Spinal cord (tissue), 10 donors: Measurements from ENCODE around the gene ARHGEF7. TPM values are rescaled to one million over a fixed set of nuclear protein-coding genes. Genes with fewer than 3 reads are reported as not detected.
"Not testable (repeated sequence)": the region's sequence is repeated elsewhere in the genome, so short reads cannot be mapped to it uniquely, and the experiment has no call there.

ENCODE experiments used
- DNase-seq, 6 donors: peaks; one replicate each; pipeline versions ENCODE4 v3.0.0 to v3.0.0-alpha.2; 2013 to 2015; ENCODE audit warnings: low spot score in 6 of 6, low read depth in 4 of 6
- H3K27ac ChIP-seq: one replicate; pipeline ENCODE4 v1.5.1; 2013; ENCODE audit warnings: low read depth, low read length, control low read depth
- H3K27me3 ChIP-seq: one replicate; pipeline ENCODE4 v1.6.1; 2013; ENCODE audit warnings: low read length; ENCODE audit not compliant: control insufficient read depth, insufficient read depth
- H3K36me3 ChIP-seq: one replicate; pipeline ENCODE4 v1.6.1; 2013; ENCODE audit warnings: low read length; ENCODE audit not compliant: control insufficient read depth, insufficient read depth
- H3K4me1 ChIP-seq: one replicate; pipeline ENCODE4 v1.6.1; 2013; ENCODE audit warnings: low read length; ENCODE audit not compliant: control insufficient read depth, insufficient read depth
- H3K4me3 ChIP-seq: one replicate; pipeline ENCODE4 v1.5.1; 2013; ENCODE audit warnings: low read depth, low read length, control low read depth
- H3K9me3 ChIP-seq: one replicate; pipeline ENCODE4 v1.6.1; 2013; ENCODE audit warnings: low read length; ENCODE audit not compliant: control insufficient read depth, insufficient read depth
- WGBS: methylation state at CpG from one replicate; pipeline ENCODE4 v1.1.5; 2013; ENCODE audit warnings: missing lambda C conversion rate; ENCODE audit not compliant: insufficient coverage; 5-methylcytosine and 5-hydroxymethylcytosine counted together
- long read RNA-seq, 4 donors: transcript quantifications; one replicate each; lab custom pipeline, GENCODE V29; 2026
- polyA plus RNA-seq, 2 donors: library from polyadenylated mRNA; unstranded; fragments of 120-200 nt; gene quantifications; one replicate each; pipeline ENCODE4 v1.2.1, GENCODE V29; 2013; ENCODE audit not compliant: insufficient read length in 2 of 2
- total RNA-seq, 2 donors: library from RNA; depleted of rRNA in 1 of 2; stranded (reverse); fragments of 120-200 nt in 1 of 2; fragments of >200 nt in 1 of 2; gene quantifications; one replicate each; pipeline versions ENCODE4 v1.2.3 to v1.2.4, GENCODE V29; 2013 to 2014
- donor health status: healthy.

ARHGEF7 gene, protein sequence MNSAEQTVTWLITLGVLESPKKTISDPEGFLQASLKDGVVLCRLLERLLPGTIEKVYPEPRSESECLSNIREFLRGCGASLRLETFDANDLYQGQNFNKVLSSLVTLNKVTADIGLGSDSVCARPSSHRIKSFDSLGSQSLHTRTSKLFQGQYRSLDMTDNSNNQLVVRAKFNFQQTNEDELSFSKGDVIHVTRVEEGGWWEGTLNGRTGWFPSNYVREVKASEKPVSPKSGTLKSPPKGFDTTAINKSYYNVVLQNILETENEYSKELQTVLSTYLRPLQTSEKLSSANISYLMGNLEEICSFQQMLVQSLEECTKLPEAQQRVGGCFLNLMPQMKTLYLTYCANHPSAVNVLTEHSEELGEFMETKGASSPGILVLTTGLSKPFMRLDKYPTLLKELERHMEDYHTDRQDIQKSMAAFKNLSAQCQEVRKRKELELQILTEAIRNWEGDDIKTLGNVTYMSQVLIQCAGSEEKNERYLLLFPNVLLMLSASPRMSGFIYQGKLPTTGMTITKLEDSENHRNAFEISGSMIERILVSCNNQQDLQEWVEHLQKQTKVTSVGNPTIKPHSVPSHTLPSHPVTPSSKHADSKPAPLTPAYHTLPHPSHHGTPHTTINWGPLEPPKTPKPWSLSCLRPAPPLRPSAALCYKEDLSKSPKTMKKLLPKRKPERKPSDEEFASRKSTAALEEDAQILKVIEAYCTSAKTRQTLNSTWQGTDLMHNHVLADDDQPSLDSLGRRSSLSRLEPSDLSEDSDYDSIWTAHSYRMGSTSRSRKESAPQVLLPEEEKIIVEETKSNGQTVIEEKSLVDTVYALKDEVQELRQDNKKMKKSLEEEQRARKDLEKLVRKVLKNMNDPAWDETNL
- 100 to 1,000 TPM in 1 of 2 donors, 10 to 100 TPM in 1; 66.1 to 140 TPM for total RNA-seq
- 100 to 1,000 TPM; 118 to 122 TPM for polyA plus RNA-seq
- long read RNA-seq, donor 1, full-length matches to known transcripts: 5 of 40 reads
- long read RNA-seq, donor 1, partial matches to known transcripts: 35 of 40 reads
- long read RNA-seq, donor 1, other reads (novel, unspliced or antisense): 0 of 40 reads
- long read RNA-seq, donor 2, full-length matches to known transcripts: 1 of 1 reads
- long read RNA-seq, donor 2, partial matches to known transcripts: 0 of 1 reads
- long read RNA-seq, donor 2, other reads (novel, unspliced or antisense): 0 of 1 reads
- long read RNA-seq, donor 3, full-length matches to known transcripts: 4 of 4 reads
- long read RNA-seq, donor 3, partial matches to known transcripts: 0 of 4 reads
- long read RNA-seq, donor 3, other reads (novel, unspliced or antisense): 0 of 4 reads
- long read RNA-seq, donor 4, partial matches to known transcripts: 48 of 48 reads
- long read RNA-seq, donor 4, other reads (novel, unspliced or antisense): 0 of 48 reads

GRCh38 chr13:111115061-111115964 lies at the start of gene ARHGEF7:
Gene ARHGEF7, plus strand, starts transcription at chr13:111115310. Its CDS starts 217 bp downstream, at chr13:111115527.
- WGBS: under 1% methylated on average over 107 of the region's 137 CpGs
- peaks cover 11% of the 10 kb centered on the region for H3K27me3 ChIP-seq
- peak within 1 kb of the TSS; percentile 78 for H3K27ac ChIP-seq
- H3K4me1 ChIP-seq: peaks cover 14% of the 10 kb centered on the region
- H3K4me3 ChIP-seq: peak within 1 kb of the TSS; percentile 58
- H3K9me3 ChIP-seq: no peaks in the 10 kb centered on the region
- DNase-seq: peak in 4 of 6 donors; percentile 13 to 81 (median 46)
- no peaks in the 10 kb centered on the region for H3K36me3 ChIP-seq

DNA sequence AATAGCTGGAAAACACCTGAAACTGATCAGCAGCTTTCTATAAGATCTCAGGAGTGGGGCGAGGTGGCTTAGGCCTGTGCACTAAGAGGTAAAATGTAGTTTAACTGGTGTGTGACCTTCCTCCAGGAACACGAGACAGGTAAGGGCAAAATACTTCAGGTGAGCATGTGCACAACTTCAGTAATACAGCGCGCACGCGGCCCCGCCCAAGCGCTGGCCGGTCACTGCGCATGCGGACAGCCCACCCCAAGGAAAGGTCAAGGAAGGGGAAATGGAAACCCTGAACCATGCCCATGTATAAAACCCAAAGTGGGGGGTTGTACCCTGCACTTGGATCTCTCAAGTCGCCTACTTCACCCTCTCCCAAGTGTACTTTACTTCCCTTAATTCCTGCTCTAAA lies 49.4 kb upstream of the ARHGEF7 start:
- Histone ChIP-seq H3K4me1 (peaks cover 14% of the 10 kb centered on the region), H3K27ac (no peak overlapping the region), H3K9me3 (no peaks in the 10 kb centered on the region), H3K4me3 (no peak overlapping the region), H3K27me3 (peaks cover 6% of the 10 kb centered on the region), H3K36me3 (no peaks in the 10 kb centered on the region)
- WGBS: 87% methylated on average over 12 of the region's 12 CpGs
- DNase-seq: no peak

GRCh38 chr13:111066544-111066943 lies 48.6 kb upstream of the ARHGEF7 start:
- Histone ChIP-seq H3K4me3 (no peak overlapping the region), H3K9me3 (no peaks in the 10 kb centered on the region), H3K4me1 (peaks cover 14% of the 10 kb centered on the region), H3K27me3 (peaks cover 6% of the 10 kb centered on the region), H3K36me3 (no peaks in the 10 kb centered on the region), H3K27ac (no peak overlapping the region)
- peak in 2 of 6 donors; percentile 23 to 25 for DNase-seq
- WGBS: 32% methylated on average over 18 of the region's 22 CpGs

DNA sequence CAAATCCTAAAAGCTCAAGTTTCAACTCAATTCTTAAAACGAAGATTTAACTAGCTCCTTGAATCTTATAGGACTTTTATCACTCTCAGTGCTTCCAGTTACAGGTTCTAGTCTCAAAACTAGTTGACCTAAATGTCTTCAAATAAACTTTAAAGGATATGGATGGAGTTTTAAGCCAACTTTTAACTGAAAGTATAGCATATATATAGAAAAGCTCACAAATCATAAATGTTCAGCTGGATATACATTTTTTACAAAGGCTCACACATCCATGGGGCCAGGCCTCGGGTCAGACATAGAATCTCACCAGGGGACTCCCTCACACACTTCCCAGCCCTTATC lies 47.1 kb upstream of the ARHGEF7 start:
- no peaks in the 10 kb centered on the region for H3K9me3 ChIP-seq
- DNase-seq: no peak
- H3K36me3 ChIP-seq: no peaks in the 10 kb centered on the region
- H3K27ac ChIP-seq: no peak overlapping the region
- peaks cover 6% of the 10 kb centered on the region for H3K27me3 ChIP-seq
- WGBS: no CpG with 5 or more reads among the region's 2 CpGs
- no peak overlapping the region for H3K4me3 ChIP-seq
- peaks cover 14% of the 10 kb centered on the region for H3K4me1 ChIP-seq

DNA sequence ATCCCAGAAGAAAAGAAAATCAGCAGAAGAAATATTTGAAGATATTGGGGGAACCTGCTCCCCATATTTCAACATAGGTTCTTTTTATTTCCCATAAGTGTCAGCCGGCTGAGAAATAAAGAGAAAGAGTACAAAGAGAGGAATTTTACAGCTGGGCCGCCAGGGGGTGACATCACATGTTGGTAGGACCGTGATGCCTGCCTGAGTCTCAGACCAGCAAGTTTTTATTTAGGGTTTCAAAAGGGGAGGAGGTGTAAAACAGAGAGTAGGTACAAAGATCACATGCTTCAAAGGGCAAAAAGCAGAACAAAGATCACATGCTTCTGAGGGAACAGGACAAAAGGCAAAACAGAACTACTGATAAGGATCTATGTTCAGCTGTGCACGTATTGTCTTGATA lies 44.0 kb upstream of the ARHGEF7 start:
- DNase-seq, H3K27ac ChIP-seq, H3K36me3 ChIP-seq, H3K27me3 ChIP-seq, H3K4me3 ChIP-seq: not testable (repeated sequence)
- Histone ChIP-seq H3K9me3 (peaks cover 11% of the 10 kb centered on the region), H3K4me1 (peaks cover 14% of the 10 kb centered on the region)
- 67% methylated on average over 1 of the region's 4 CpGs for WGBS

DNA sequence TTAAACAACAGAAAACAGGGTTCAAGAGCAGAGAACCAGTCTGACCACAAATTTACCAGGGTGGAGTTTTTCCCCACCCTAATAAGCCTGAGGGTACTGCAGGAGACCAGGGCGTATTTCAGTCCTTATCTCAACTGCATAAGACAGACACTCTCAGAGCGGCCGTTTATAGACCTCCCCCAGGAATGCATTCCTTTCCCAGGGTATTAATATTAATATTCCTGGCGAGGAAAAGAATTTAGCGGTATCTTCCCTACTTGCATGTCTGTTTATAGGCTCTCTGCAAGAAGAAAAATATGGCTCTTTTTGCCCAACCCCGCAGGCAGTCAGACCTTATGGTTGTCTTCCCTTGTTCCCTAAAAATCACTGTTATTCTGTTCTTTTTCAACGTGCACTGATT lies 43.6 kb upstream of the ARHGEF7 start:
- peaks cover 11% of the 10 kb centered on the region for H3K4me1 ChIP-seq
- H3K27me3 ChIP-seq, H3K27ac ChIP-seq, H3K4me3 ChIP-seq, DNase-seq, H3K36me3 ChIP-seq: not testable (repeated sequence)
- peaks cover 11% of the 10 kb centered on the region for H3K9me3 ChIP-seq
- 89% methylated on average over 3 of the region's 7 CpGs for WGBS

DNA sequence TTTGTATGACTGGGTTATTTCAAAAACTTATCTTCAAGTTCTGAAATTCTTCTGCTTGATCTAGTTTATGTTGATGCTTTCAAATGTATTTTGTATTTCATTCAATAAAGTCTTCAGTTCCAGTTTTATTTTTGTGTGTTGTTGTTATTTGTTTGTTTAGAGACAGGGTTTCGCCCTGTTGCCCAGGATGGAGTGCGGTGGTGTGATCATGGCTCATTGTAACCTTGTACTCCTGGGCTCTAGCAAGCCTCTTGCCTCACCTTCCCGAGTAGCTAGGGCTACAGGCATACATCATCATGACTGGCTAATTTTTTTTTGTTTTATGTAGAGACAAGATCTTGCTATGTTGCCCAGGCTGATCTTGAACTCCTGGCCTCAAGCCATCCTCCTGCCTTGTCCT lies 40.3 kb upstream of the ARHGEF7 start:
- no peak for DNase-seq
- H3K9me3 ChIP-seq: peaks cover 11% of the 10 kb centered on the region
- no peak overlapping the region for H3K27ac ChIP-seq
- H3K27me3 ChIP-seq: no peaks in the 10 kb centered on the region
- no peaks in the 10 kb centered on the region for H3K4me1 ChIP-seq
- no peaks in the 10 kb centered on the region for H3K36me3 ChIP-seq
- no peak overlapping the region for H3K4me3 ChIP-seq
- WGBS: 100% methylated on average over 2 of the region's 3 CpGs

- Histone ChIP-seq H3K27ac (no peak overlapping the region), H3K4me1 (no peaks in the 10 kb centered on the region), H3K36me3 (no peaks in the 10 kb centered on the region), H3K4me3 (no peak overlapping the region), H3K27me3 (no peaks in the 10 kb centered on the region), H3K9me3 (peaks cover 13% of the 10 kb centered on the region)
- WGBS: 78% methylated on average over 11 of the region's 11 CpGs
- no peak for DNase-seq
These were observed 38.7 kb upstream of the ARHGEF7 start for GRCh38 chr13:111076155-111077013.
